ENCODE results near the gene NOS1. TPM values are rescaled to one million over a fixed set of nuclear protein-coding genes. Genes with fewer than 3 reads are reported as not detected.

NOS1 gene
- total RNA-seq, 4 donors from 2014 or later: 0.79 to 1.6 (median 0.96) TPM; not detected in 1

GRCh38 chr12:117292688-117293087, 68.7 kb downstream of the NOS1 start:
- in situ Hi-C loops (cut with MboI; ENCODE audit: low pct_ligation_motif_present in 1 of 4, low pct_unique_long_range_greater_than_20kb in 1 of 4, low sequenced_read_pairs in 3 of 4): no loop called here

GRCh38 chr12:117284140-117284539, 77.3 kb downstream of the NOS1 start:
- intact Hi-C loops (cut with DNase I; ENCODE audit: low total_unique reads): no loop called here
- H3K27ac ChIP-seq: no peak overlapping the region
- in situ Hi-C loops (cut with MboI; ENCODE audit: low pct_ligation_motif_present in 1 of 4, low pct_unique_long_range_greater_than_20kb in 1 of 4, low sequenced_read_pairs in 3 of 4): no loop called here
- H3K4me1 ChIP-seq: no peaks in the 10 kb centered on the region
- no peak for DNase-seq
- no peak overlapping the region for H3K4me3 ChIP-seq
- H3K27me3 ChIP-seq: no peaks in the 10 kb centered on the region
- H3K9me3 ChIP-seq: no peaks in the 10 kb centered on the region
- WGBS, 2 donors (ENCODE audit: low coverage in 1 of 2): 70 to 100% methylated on average over 2 to 9 of the region's 9 CpGs
- H3K36me3 ChIP-seq: no peaks in the 10 kb centered on the region
- TF ChIP-seq CTCF (IDR thresholded peaks at IDR 0.05) (no peak), EP300 (IDR thresholded peaks at IDR 0.05; ENCODE audit: low read depth) (no peak), POLR2AphosphoS5 (IDR thresholded peaks at IDR 0.05) (no peak), POLR2A (IDR thresholded peaks at IDR 0.05) (no peak)

More at GRCh38 chr12:117292688-117293087, 68.7 kb downstream of the NOS1 start:
- peaks cover 10% of the 10 kb centered on the region for H3K27me3 ChIP-seq
- H3K36me3 ChIP-seq: no peaks in the 10 kb centered on the region
- no peaks in the 10 kb centered on the region for H3K4me1 ChIP-seq
- intact Hi-C loops (cut with DNase I; ENCODE audit: low total_unique reads): no loop called here
- H3K9me3 ChIP-seq: no peaks in the 10 kb centered on the region
- H3K4me3 ChIP-seq: no peak overlapping the region
- no peak overlapping the region for H3K27ac ChIP-seq
- TF ChIP-seq CTCF (IDR thresholded peaks at IDR 0.05) (no peak), POLR2A (IDR thresholded peaks at IDR 0.05) (no peak), POLR2AphosphoS5 (IDR thresholded peaks at IDR 0.05) (no peak), EP300 (IDR thresholded peaks at IDR 0.05; ENCODE audit: low read depth) (no peak)
- 80 to 94% methylated on average over 3 of the region's 3 CpGs for WGBS, 2 donors (ENCODE audit: low coverage in 1 of 2)
- no peak for DNase-seq

GRCh38 chr12:117282490-117282889, 78.9 kb downstream of the NOS1 start:
- H3K9me3 ChIP-seq: no peaks in the 10 kb centered on the region
- TF ChIP-seq CTCF (IDR thresholded peaks at IDR 0.05) (no peak), POLR2A (IDR thresholded peaks at IDR 0.05) (no peak), POLR2AphosphoS5 (IDR thresholded peaks at IDR 0.05) (no peak), EP300 (IDR thresholded peaks at IDR 0.05; ENCODE audit: low read depth) (no peak)
- WGBS, 2 donors (ENCODE audit: low coverage in 1 of 2): 81 to 86% methylated on average over 4 to 5 of the region's 5 CpGs
- no peak overlapping the region for H3K27ac ChIP-seq
- no peaks in the 10 kb centered on the region for H3K4me1 ChIP-seq
- H3K36me3 ChIP-seq: no peaks in the 10 kb centered on the region
- H3K4me3 ChIP-seq: no peak overlapping the region
- H3K27me3 ChIP-seq: peaks cover 4% of the 10 kb centered on the region
- no peak for DNase-seq
- in situ Hi-C loops (cut with MboI; ENCODE audit: low pct_ligation_motif_present in 1 of 4, low pct_unique_long_range_greater_than_20kb in 1 of 4, low sequenced_read_pairs in 3 of 4) (no loop called here), intact Hi-C loops (cut with DNase I; ENCODE audit: low total_unique reads) (no loop called here)

- H3K36me3 ChIP-seq: no peaks in the 10 kb centered on the region
- H3K9me3 ChIP-seq: no peaks in the 10 kb centered on the region
- no peak for DNase-seq
Observed at GRCh38 chr12:117280019-117280680, 81.3 kb downstream of the NOS1 start.

More at GRCh38 chr12:117280019-117280680, 81.3 kb downstream of the NOS1 start:
- H3K27ac ChIP-seq: no peak overlapping the region
- TF ChIP-seq POLR2A (IDR thresholded peaks at IDR 0.05): no peak
- no peak for TF ChIP-seq POLR2AphosphoS5 (IDR thresholded peaks at IDR 0.05)
- no peak for TF ChIP-seq CTCF (IDR thresholded peaks at IDR 0.05)
- no peak for TF ChIP-seq EP300 (IDR thresholded peaks at IDR 0.05; ENCODE audit: low read depth)
- intact Hi-C loops (cut with DNase I; ENCODE audit: low total_unique reads): no loop called here
- in situ Hi-C loops (cut with MboI; ENCODE audit: low pct_ligation_motif_present in 1 of 4, low pct_unique_long_range_greater_than_20kb in 1 of 4, low sequenced_read_pairs in 3 of 4): no loop called here
- no peaks in the 10 kb centered on the region for H3K4me1 ChIP-seq
- H3K4me3 ChIP-seq: no peak overlapping the region
- H3K27me3 ChIP-seq: peaks cover 4% of the 10 kb centered on the region
- WGBS, 2 donors (ENCODE audit: low coverage in 1 of 2): 64 to 77% methylated on average over 4 to 8 of the region's 8 CpGs

Measured in transverse colon (tissue), 4 donors.